DND-41 (cell line): ENCODE results near the gene EHD3.

Experiments
- ATAC-seq: fragments of 200-7000 bp; cut with Tn5 transposase; 3 replicates; pipeline ENCODE4 v1.9.1; 2021; ENCODE audit warnings: low read depth; ENCODE audit not compliant: insufficient read depth
- DNase-seq: peaks from one replicate; pipeline ENCODE4 v3.0.0-alpha.2; 2020
- H2AFZ ChIP-seq: 2 replicates; pipeline ENCODE4 v1.6.0; 2012; ENCODE audit warnings: low read depth, low read length
- H3K27ac ChIP-seq: 2 replicates; pipeline ENCODE4 v1.5.1; 2012; ENCODE audit warnings: low read length, inconsistent platforms
- H3K27me3 ChIP-seq: fragments of 200-600 bp; sonication (generic); 2 replicates; pipeline ENCODE4 v1.6.0; 2012; ENCODE audit warnings: low read length, mild to moderate bottlenecking, inconsistent platforms; ENCODE audit not compliant: insufficient read depth, poor library complexity
- H3K36me3 ChIP-seq: 2 replicates; pipeline ENCODE4 v1.5.1; 2012; ENCODE audit warnings: low read length, inconsistent platforms; ENCODE audit not compliant: insufficient read depth
- H3K4me1 ChIP-seq: 2 replicates; pipeline ENCODE4 v1.5.1; 2012; ENCODE audit warnings: mild to moderate bottlenecking, low read length; ENCODE audit not compliant: insufficient read depth
- H3K4me2 ChIP-seq: 2 replicates; pipeline ENCODE4 v1.6.0; 2012; ENCODE audit warnings: mild to moderate bottlenecking, moderate library complexity, low read length, inconsistent platforms; ENCODE audit not compliant: insufficient read depth
- H3K4me3 ChIP-seq, 2 experiments: fragments of 200-600 bp in 1 of 2; shearing (Covaris generic) in 1 of 2; 2 replicates each; pipeline ENCODE4 v1.5.1; 2012 to 2016; ENCODE audit warnings: inconsistent platforms in 2 of 2, low read length in 2 of 2, mild to moderate bottlenecking in 2 of 2, low read depth in 1 of 2, moderate library complexity in 1 of 2
- H3K79me2 ChIP-seq: 2 replicates; pipeline ENCODE4 v1.6.0; 2012; ENCODE audit warnings: low read length, inconsistent platforms; ENCODE audit not compliant: insufficient read depth
- H3K9ac ChIP-seq: 2 replicates; pipeline ENCODE4 v1.6.0; 2012; ENCODE audit warnings: low read depth, mild to moderate bottlenecking, inconsistent platforms, low read length, moderate library complexity
- H3K9me3 ChIP-seq: 2 replicates; pipeline ENCODE4 v1.5.1; 2012; ENCODE audit warnings: low read length, moderate library complexity, mild to moderate bottlenecking, inconsistent platforms; ENCODE audit not compliant: insufficient read depth, severe bottlenecking
- H4K20me1 ChIP-seq: 2 replicates; pipeline ENCODE4 v1.6.0; 2012; ENCODE audit warnings: low read length; ENCODE audit not compliant: insufficient read depth
- CTCF ChIP-seq: IDR thresholded peaks from 2 replicates; pipeline ENCODE4 v1.5.1; 2012; ENCODE audit warnings: borderline replicate concordance, low read length, moderate library complexity, mild to moderate bottlenecking; ENCODE audit not compliant: poor library complexity, severe bottlenecking; ENCODE audit errors: extremely low read depth
- EZH2 ChIP-seq: IDR thresholded peaks from 3 replicates; pipeline ENCODE4 v1.6.1; 2012; ENCODE audit warnings: borderline replicate concordance, low read depth, mild to moderate bottlenecking, moderate library complexity, low read length, inconsistent platforms; ENCODE audit not compliant: severe bottlenecking

EHD3 gene

GRCh38 chr2:31226266-31226665 lies 7.7 kb upstream of the EHD3 start:
- DNase-seq (no peak), ATAC-seq (no peak)
- Histone ChIP-seq H3K4me3 (no peak overlapping the region), H4K20me1 (no peaks in the 10 kb centered on the region), H3K4me1 (no peaks in the 10 kb centered on the region), H3K4me2 (no peak overlapping the region), H3K9ac (no peak overlapping the region), H3K27ac (no peak overlapping the region), H3K9me3 (no peaks in the 10 kb centered on the region), H3K36me3 (no peaks in the 10 kb centered on the region), H3K79me2 (no peaks in the 10 kb centered on the region), H3K27me3 (no peaks in the 10 kb centered on the region), H2AFZ (no peak overlapping the region)
- TF ChIP-seq EZH2 (no peak), CTCF (no peak)

- Histone ChIP-seq H3K27me3 (no peaks in the 10 kb centered on the region), H4K20me1 (no peaks in the 10 kb centered on the region), H3K79me2 (no peaks in the 10 kb centered on the region), H3K9ac (no peak overlapping the region), H2AFZ (no peak overlapping the region), H3K4me1 (no peaks in the 10 kb centered on the region), H3K9me3 (no peaks in the 10 kb centered on the region), H3K36me3 (no peaks in the 10 kb centered on the region), H3K27ac (no peak overlapping the region), H3K4me3 (no peak overlapping the region), H3K4me2 (no peak overlapping the region)
- ATAC-seq, result no peak
- TF ChIP-seq CTCF (no peak), EZH2 (no peak)
- no peak for DNase-seq
These were observed 6.8 kb upstream of the EHD3 start for GRCh38 chr2:31227110-31227509.

GRCh38 chr2:31227711-31228125 lies 6.2 kb upstream of the EHD3 start:
- Histone ChIP-seq H3K4me3 (no peak overlapping the region), H3K27ac (no peak overlapping the region), H3K36me3 (no peaks in the 10 kb centered on the region), H2AFZ (no peak overlapping the region), H4K20me1 (no peaks in the 10 kb centered on the region), H3K9me3 (no peaks in the 10 kb centered on the region), H3K9ac (no peak overlapping the region), H3K27me3 (no peaks in the 10 kb centered on the region), H3K79me2 (no peaks in the 10 kb centered on the region), H3K4me2 (no peak overlapping the region), H3K4me1 (peaks cover 3% of the 10 kb centered on the region; the same call in 1 of the 2 replicates)
- TF ChIP-seq EZH2 (no peak), CTCF (no peak)
- no peak for DNase-seq
- peak; percentile 37; the same call in 2 of the 3 replicates for ATAC-seq

GRCh38 chr2:31228717-31229116 lies 5.2 kb upstream of the EHD3 start:
- peaks cover 13% of the 10 kb centered on the region for H3K4me1 ChIP-seq
- no peaks in the 10 kb centered on the region for H3K79me2 ChIP-seq
- H3K4me3 ChIP-seq, result no peak overlapping the region
- no peak overlapping the region for H3K27ac ChIP-seq
- H2AFZ ChIP-seq, result no peak overlapping the region
- H3K4me2 ChIP-seq, result no peak overlapping the region
- H4K20me1 ChIP-seq, result no peaks in the 10 kb centered on the region
- DNase-seq (no peak), ATAC-seq (no peak)
- H3K36me3 ChIP-seq, result no peaks in the 10 kb centered on the region
- TF ChIP-seq CTCF (no peak), EZH2 (no peak)
- H3K27me3 ChIP-seq, result no peaks in the 10 kb centered on the region
- H3K9me3 ChIP-seq, result no peaks in the 10 kb centered on the region
- no peak overlapping the region for H3K9ac ChIP-seq
